SU-DHL-6 (cell line): ENCODE results near the gene PARP16.

ENCODE experiments used
- CTCF ChIP-seq: fragments of 200-600 bp; sonication (generic); IDR thresholded peaks from one replicate; pipeline ENCODE4 v1.5.1; 2017; ENCODE audit warnings: antibody characterized with exemption, mild to moderate bottlenecking, low read length, moderate library complexity; ENCODE audit not compliant: insufficient read depth, poor library complexity, severe bottlenecking
- EZH2phosphoT487 ChIP-seq: fragments of 200-600 bp; sonication (generic), shearing (Covaris generic); conservative IDR thresholded peaks from 2 replicates; pipeline ENCODE4 v1.6.1; 2018; ENCODE audit warnings: mild to moderate bottlenecking, antibody characterized with exemption, low read length, moderate library complexity, mixed read lengths

DNA sequence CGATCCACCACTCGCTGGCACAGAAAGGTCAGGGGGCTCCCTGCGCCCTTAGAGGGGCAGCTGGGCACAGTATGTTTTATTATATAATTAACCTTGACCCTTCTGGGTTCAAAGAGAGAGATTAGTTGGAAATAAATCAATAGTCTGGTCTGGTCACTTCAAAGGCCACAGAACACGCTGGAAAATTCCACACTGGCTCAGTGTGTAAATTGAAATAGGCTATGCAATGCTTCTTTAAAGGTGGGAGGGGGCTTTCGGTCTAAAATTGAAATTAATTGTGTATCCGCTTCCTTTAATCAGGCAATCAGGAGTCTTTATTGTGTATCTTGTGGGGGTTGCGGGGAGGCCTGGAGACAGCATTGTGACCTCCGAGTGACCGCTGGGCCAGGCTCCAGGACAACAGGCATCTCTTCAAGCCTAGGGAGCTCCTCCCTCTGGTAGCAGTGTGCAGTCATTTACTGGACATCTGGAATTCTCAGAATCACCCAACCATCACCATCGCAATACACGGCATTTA, 25.8 kb upstream of the PARP16 start:
- TF ChIP-seq CTCF (no peak), EZH2phosphoT487 (no peak)
